Endothelial cell of umbilical vein (primary cell): ENCODE data around the gene HS3ST1. TPM values are rescaled to one million over a fixed set of nuclear protein-coding genes. Genes with fewer than 3 reads are reported as not detected.

ENCODE experiments used
- BruUV-seq: library from RNA; stranded (reverse); fragments of 400-500 nt; replicated peaks from 2 replicates; lab custom pipeline; 2021; lab: Mats Ljungman, UMichigan
- CTCF ChIA-PET: fragments of 300-600, 350-600 bp; sonication (Branson Sonifier 250); formaldehyde crosslinking; loops from one replicate; lab custom pipeline; 2021; ENCODE audit warnings: antibody characterized with exemption, inconsistent platforms; lab: Charles Lee
- POLR2A ChIA-PET: fragments of 300-600, 350-600 bp; sonication (Branson Sonifier 250); formaldehyde crosslinking; loops from one replicate; lab custom pipeline; 2021; ENCODE audit warnings: antibody characterized with exemption, inconsistent platforms; lab: Charles Lee
- DNase-seq: peaks from one replicate; pipeline ENCODE4 v3.0.0-alpha.2; 2011; ENCODE audit warnings: low read depth, low spot score
- FAIRE-seq: peaks from 2 replicates; lab custom pipeline; 2011; peaks lifted over from hg19 to GRCh38; lab: Jason Lieb, UNC
- H2AFZ ChIP-seq: 2 replicates; pipeline ENCODE4 v1.6.0; 2012; ENCODE audit warnings: low read depth, low read length, control low read depth, inconsistent platforms
- H3K27ac ChIP-seq: 2 replicates; pipeline ENCODE4 v1.5.1; 2011; ENCODE audit warnings: low read depth, mild to moderate bottlenecking, control low read depth, low read length, moderate library complexity; ENCODE audit not compliant: insufficient read depth
- H3K27me3 ChIP-seq, 2 experiments: 2 replicates each; pipeline versions ENCODE4 v1.6.0 to v1.6.1; 2011; ENCODE audit warnings: low read length in 2 of 2, mixed read lengths in 1 of 2; ENCODE audit not compliant: control insufficient read depth in 2 of 2, insufficient read depth in 2 of 2
- H3K36me3 ChIP-seq, 2 experiments: 2 replicates in 1 of 2; 3 replicates in 1 of 2; pipeline ENCODE4 v1.5.1; 2011; ENCODE audit warnings: low read length in 2 of 2, mild to moderate bottlenecking in 1 of 2, moderate library complexity in 1 of 2; ENCODE audit not compliant: control insufficient read depth in 2 of 2, insufficient read depth in 2 of 2; ENCODE audit errors: extremely low read depth in 1 of 2
- H3K4me1 ChIP-seq: 3 replicates; pipeline ENCODE4 v1.5.1; 2011; ENCODE audit warnings: mild to moderate bottlenecking, low read length; ENCODE audit not compliant: control insufficient read depth, insufficient read depth; ENCODE audit errors: extremely low read depth
- H3K4me2 ChIP-seq: 2 replicates; pipeline ENCODE4 v1.6.1; 2011; ENCODE audit warnings: low read length, control low read depth, mixed read lengths; ENCODE audit not compliant: insufficient read depth
- H3K4me3 ChIP-seq, 3 experiments: fragments of 200-600 bp in 1 of 3; sonication (generic), shearing (Covaris generic) in 1 of 3; replicated peaks in 1 of 3; 2 replicates each; pipeline ENCODE4 v1.5.1; 2011 to 2016; ENCODE audit warnings: control low read depth in 3 of 3, low read length in 3 of 3, mild to moderate bottlenecking in 2 of 3, inconsistent platforms in 1 of 3, low read depth in 1 of 3, moderate library complexity in 1 of 3; ENCODE audit not compliant: insufficient read depth in 1 of 3
- H3K79me2 ChIP-seq: 2 replicates; pipeline ENCODE4 v1.6.0; 2012; ENCODE audit warnings: low read length, inconsistent platforms; ENCODE audit not compliant: control insufficient read depth, insufficient read depth
- H3K9ac ChIP-seq: replicated peaks from 2 replicates; pipeline ENCODE3; 2011; ENCODE audit warnings: low read length, control low read depth; ENCODE audit not compliant: insufficient read depth; ENCODE audit errors: extremely low read depth
- H3K9me1 ChIP-seq: replicated peaks from 3 replicates; pipeline ENCODE4 v1.6.0; 2011; ENCODE audit warnings: mild to moderate bottlenecking, low read length; ENCODE audit not compliant: control insufficient read depth, insufficient read depth; ENCODE audit errors: extremely low read depth
- H3K9me3 ChIP-seq: replicated peaks from 2 replicates; pipeline ENCODE4 v1.5.1; 2012; ENCODE audit warnings: low read length, inconsistent platforms; ENCODE audit not compliant: control insufficient read depth, insufficient read depth
- H4K20me1 ChIP-seq: replicated peaks from 2 replicates; pipeline ENCODE3; 2011; ENCODE audit warnings: mild to moderate bottlenecking, low read length; ENCODE audit not compliant: control insufficient read depth, insufficient read depth; ENCODE audit errors: extremely low read depth
- EZH2 ChIP-seq: IDR thresholded peaks from 2 replicates; pipeline ENCODE4 v1.6.1; 2012; ENCODE audit warnings: borderline replicate concordance, low read depth, mild to moderate bottlenecking, moderate library complexity, low read length, inconsistent platforms; ENCODE audit not compliant: severe bottlenecking
- FOS ChIP-seq: IDR thresholded peaks from 2 replicates; pipeline ENCODE4 v1.6.1; 2011; ENCODE audit warnings: mild to moderate bottlenecking, low read length, moderate library complexity, borderline replicate concordance; ENCODE audit not compliant: insufficient read depth
- GATA2 ChIP-seq: IDR thresholded peaks from 2 replicates; pipeline ENCODE4 v1.7.0; 2011; ENCODE audit warnings: low read depth, mild to moderate bottlenecking, moderate library complexity, mixed read lengths, low read length; ENCODE audit not compliant: insufficient read length, insufficient read depth
- JUN ChIP-seq: IDR thresholded peaks from 2 replicates; pipeline ENCODE4 v1.6.1; 2011; ENCODE audit warnings: borderline replicate concordance, low read depth; ENCODE audit not compliant: insufficient read length, insufficient read depth
- MYC ChIP-seq: IDR thresholded peaks from one replicate; pipeline ENCODE4 v1.6.1; 2011; ENCODE audit warnings: mild to moderate bottlenecking, low read depth, low read length
- POLR2A ChIP-seq: IDR thresholded peaks from 2 replicates; pipeline ENCODE4 v1.6.1; 2012; ENCODE audit warnings: low read depth, mild to moderate bottlenecking, control low read depth, low read length
- POLR2AphosphoS5 ChIP-seq: IDR thresholded peaks from 2 replicates; pipeline ENCODE4 v1.6.1; 2012; ENCODE audit warnings: low read depth, mild to moderate bottlenecking, control low read depth, low read length, moderate library complexity; ENCODE audit not compliant: insufficient read depth
- dilution Hi-C: fragments of 300-500 bp; cut with MboI; formaldehyde crosslinking; loops from one replicate; pipeline ENCODE4 v1.15.0; 2019; ENCODE audit warnings: low sequenced_read_pairs; ENCODE audit not compliant: extremely low pct_ligation_motif_present
- intact Hi-C: fragments of 100-400 bp; cut with micrococcal nuclease; formaldehyde crosslinking; loops from one replicate; pipeline ENCODE4 v1.10.0; 2022
- polyA plus RNA-seq, 4 experiments: library from polyadenylated mRNA; depleted of rRNA in 3 of 4; stranded (reverse) in 3 of 4; unstranded in 1 of 4; fragments of >200 nt; gene quantifications; 2 replicates each; pipeline versions ENCODE4 v1.2.1 to v1.2.3, GENCODE V29; 2011 to 2012; ENCODE audit warnings: missing spikeins in 1 of 4
- total RNA-seq: library from RNA; stranded (reverse); gene quantifications from 2 replicates; pipeline ENCODE4 v1.2.3, GENCODE V29; 2021
- TF ChIP-seq, protein P1 (sequence below), 2 donors: IDR thresholded peaks; 1 replicate in 1 of 2; 2 replicates in 1 of 2; pipeline ENCODE4 v1.5.1; 2011; ENCODE audit warnings: low read length in 2 of 2, mild to moderate bottlenecking in 2 of 2, moderate library complexity in 2 of 2, control low read depth in 1 of 2, inconsistent platforms in 1 of 2, low read depth in 1 of 2; ENCODE audit not compliant: insufficient read depth in 1 of 2; ENCODE audit errors: extremely low read depth in 1 of 2
- TF ChIP-seq, protein P2 (sequence below): IDR thresholded peaks from 2 replicates; pipeline ENCODE4 v1.6.1; 2011; ENCODE audit not compliant: insufficient read depth, insufficient read length

The HS3ST1 gene
- total and polyA plus RNA-seq, 2 donors (not counting 3 experiments of a cell fraction or from before 2014, with no cell fraction given), result 0.14 to 1.3 TPM

DNA sequence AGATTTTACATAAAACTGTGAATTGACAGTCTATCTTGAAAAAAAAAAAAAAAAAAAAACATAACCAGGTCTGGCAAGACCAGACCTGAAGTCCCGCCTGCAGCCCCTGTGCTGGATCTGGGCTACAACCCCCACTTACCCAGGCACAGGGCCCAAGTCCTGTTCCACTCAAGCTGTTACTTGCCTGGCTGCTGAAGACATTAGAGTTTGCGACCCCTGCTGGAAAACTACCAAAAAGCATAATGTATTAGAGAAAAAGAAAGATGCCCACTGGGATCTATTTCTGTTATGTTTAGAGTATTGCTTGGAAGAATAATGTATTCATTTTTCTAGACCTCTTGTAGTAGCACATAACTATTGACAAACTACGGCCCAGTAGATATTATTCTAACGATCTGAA is 4.7 kb downstream of the HS3ST1 start:
- Histone ChIP-seq H3K4me3 (no peak overlapping the region), H3K9ac (no peak overlapping the region), H3K79me2 (no peaks in the 10 kb centered on the region), H3K27me3 (peaks cover 10 to 13% of the 10 kb centered on the region in 2 experiments), H3K27ac (no peak overlapping the region), H3K9me3 (no peaks in the 10 kb centered on the region), H3K4me2 (no peak overlapping the region), H3K4me1 (peaks cover 16% of the 10 kb centered on the region), H3K36me3 (no peaks in the 10 kb centered on the region), H4K20me1 (no peaks in the 10 kb centered on the region), H2AFZ (no peak overlapping the region), H3K9me1 (no peaks in the 10 kb centered on the region)
- ChIA-PET CTCF (interaction anchor here (0.6 to 2.1 kb wide), 34 partner anchors 9 to 1209 kb away, joined by 3 to 35 read pairs (median 3); no protein-coding TSS in a partner anchor), POLR2A (no interaction called here)
- FAIRE-seq, result peak; percentile 77
- no peak for TF ChIP-seq FOS
- TF ChIP-seq, protein P1, sequence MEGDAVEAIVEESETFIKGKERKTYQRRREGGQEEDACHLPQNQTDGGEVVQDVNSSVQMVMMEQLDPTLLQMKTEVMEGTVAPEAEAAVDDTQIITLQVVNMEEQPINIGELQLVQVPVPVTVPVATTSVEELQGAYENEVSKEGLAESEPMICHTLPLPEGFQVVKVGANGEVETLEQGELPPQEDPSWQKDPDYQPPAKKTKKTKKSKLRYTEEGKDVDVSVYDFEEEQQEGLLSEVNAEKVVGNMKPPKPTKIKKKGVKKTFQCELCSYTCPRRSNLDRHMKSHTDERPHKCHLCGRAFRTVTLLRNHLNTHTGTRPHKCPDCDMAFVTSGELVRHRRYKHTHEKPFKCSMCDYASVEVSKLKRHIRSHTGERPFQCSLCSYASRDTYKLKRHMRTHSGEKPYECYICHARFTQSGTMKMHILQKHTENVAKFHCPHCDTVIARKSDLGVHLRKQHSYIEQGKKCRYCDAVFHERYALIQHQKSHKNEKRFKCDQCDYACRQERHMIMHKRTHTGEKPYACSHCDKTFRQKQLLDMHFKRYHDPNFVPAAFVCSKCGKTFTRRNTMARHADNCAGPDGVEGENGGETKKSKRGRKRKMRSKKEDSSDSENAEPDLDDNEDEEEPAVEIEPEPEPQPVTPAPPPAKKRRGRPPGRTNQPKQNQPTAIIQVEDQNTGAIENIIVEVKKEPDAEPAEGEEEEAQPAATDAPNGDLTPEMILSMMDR (IDR thresholded peaks at IDR 0.05; ENCODE audit: extremely low read depth in 1 of 2, insufficient read depth in 1 of 2, low read depth in 1 of 2, low read length in 2 of 2), result peak; percentile 33 to 41
- dilution Hi-C loops (no loop called here), intact Hi-C loops (loop anchor here (1.0 kb wide), 3 partner anchors 842 to 1209 kb away; no protein-coding TSS in a partner anchor)
- DNase-seq, result peak; percentile 38
- BruUV-seq, result no TSS peak

DNA sequence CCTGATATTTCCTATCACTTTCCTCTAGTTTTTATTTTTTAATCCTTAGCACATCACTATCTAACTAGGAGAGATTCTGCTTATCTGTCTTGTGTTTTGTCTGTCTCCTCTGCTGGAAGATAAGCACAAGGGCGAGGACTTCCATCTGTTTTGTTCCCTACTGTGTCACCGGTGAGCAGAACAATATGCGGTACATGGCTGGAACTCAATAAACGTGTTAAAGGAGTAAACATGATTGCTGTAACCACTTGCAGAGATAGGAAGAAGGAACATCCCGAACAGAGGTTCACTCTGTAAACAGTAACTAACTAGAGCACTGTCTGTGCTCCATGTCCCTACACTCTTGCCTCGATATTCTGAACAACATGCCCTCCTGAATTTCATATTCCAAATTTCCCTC is 5.2 kb downstream of the HS3ST1 start:
- intact Hi-C loops, result no loop called here
- H3K4me3 ChIP-seq, result no peak overlapping the region
- TF ChIP-seq, protein P1 (IDR thresholded peaks at IDR 0.05; ENCODE audit: extremely low read depth in 1 of 2, insufficient read depth in 1 of 2, low read depth in 1 of 2, low read length in 2 of 2), result no peak
- no peak for TF ChIP-seq MYC
- TF ChIP-seq POLR2AphosphoS5, result no peak
- TF ChIP-seq JUN, result no peak
- no peak for TF ChIP-seq FOS
- no peak for TF ChIP-seq EZH2
- TF ChIP-seq, protein P2, sequence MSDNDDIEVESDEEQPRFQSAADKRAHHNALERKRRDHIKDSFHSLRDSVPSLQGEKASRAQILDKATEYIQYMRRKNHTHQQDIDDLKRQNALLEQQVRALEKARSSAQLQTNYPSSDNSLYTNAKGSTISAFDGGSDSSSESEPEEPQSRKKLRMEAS, result no peak
- no peak for TF ChIP-seq GATA2
- no peak for TF ChIP-seq POLR2A
- no TSS peak for BruUV-seq
- CTCF ChIA-PET, result interaction anchor here (0.6 to 2.1 kb wide), 31 partner anchors 8 to 1209 kb away, joined by 3 to 35 read pairs (median 3); no protein-coding TSS in a partner anchor
- H2AFZ ChIP-seq, result no peak overlapping the region
- POLR2A ChIA-PET, result no interaction called here
- H3K4me1 ChIP-seq, result peaks cover 12% of the 10 kb centered on the region
- FAIRE-seq (no peak), DNase-seq (no peak)
- H3K27me3 ChIP-seq, result peaks cover 10 to 13% of the 10 kb centered on the region in 2 experiments
- H4K20me1 ChIP-seq, result no peaks in the 10 kb centered on the region
- no peaks in the 10 kb centered on the region for H3K9me3 ChIP-seq
- H3K4me2 ChIP-seq, result no peak overlapping the region
- no peak overlapping the region for H3K27ac ChIP-seq
- no peaks in the 10 kb centered on the region for H3K9me1 ChIP-seq
- H3K79me2 ChIP-seq, result no peaks in the 10 kb centered on the region
- H3K36me3 ChIP-seq, result no peaks in the 10 kb centered on the region
- dilution Hi-C loops, result no loop called here
- H3K9ac ChIP-seq, result no peak overlapping the region
